Upper lobe of right lung (tissue), 1 donor: Measurements from ENCODE around the gene ARAP1. TPM values are rescaled to one million over a fixed set of nuclear protein-coding genes. Genes with fewer than 3 reads are reported as not detected.

ENCODE experiments used
- ATAC-seq: fragments of 200-7000 bp; cut with Tn5 transposase; one replicate; pipeline ENCODE4 v1.9.1; 2020; ENCODE audit warnings: mild to moderate bottlenecking, moderate library complexity
- DNase-seq: peaks from one replicate; pipeline ENCODE4 v3.0.0-alpha.2; 2020
- H3K27ac ChIP-seq: fragments of 200-600 bp; one replicate; pipeline ENCODE4 v1.8.0; 2022
- H3K27me3 ChIP-seq: fragments of 200-600 bp; one replicate; pipeline ENCODE4 v1.8.0; 2022; ENCODE audit warnings: mild to moderate bottlenecking
- H3K36me3 ChIP-seq: fragments of 200-600 bp; one replicate; pipeline ENCODE4 v1.8.0; 2022
- H3K4me1 ChIP-seq: fragments of 200-600 bp; one replicate; pipeline ENCODE4 v1.8.0; 2022
- H3K4me3 ChIP-seq: fragments of 200-600 bp; one replicate; pipeline ENCODE4 v1.8.0; 2022; ENCODE audit warnings: mild to moderate bottlenecking
- H3K9me3 ChIP-seq: fragments of 200-600 bp; one replicate; pipeline ENCODE4 v1.8.0; 2022
- CTCF ChIP-seq: fragments of 200-600 bp; IDR thresholded peaks from one replicate; pipeline ENCODE4 v1.8.0; 2022; ENCODE audit warnings: antibody characterized with exemption
- intact Hi-C: fragments of 100-400 bp; cut with DNase I; formaldehyde crosslinking; loops from one replicate; pipeline ENCODE4 v1.11.0; 2022
- total RNA-seq: library from RNA; stranded (reverse); fragmentation: NEBNext Ultra II Directional; extraction: Animal tissue kit (Norgen Biotek cat#: 25700); gene quantifications from one replicate; pipeline ENCODE4 v1.2.1, GENCODE V29; 2021
- donor health status: DM: no; HTN: yes; CAD: no; lungs with severe emphysema.

The ARAP1 gene
- total RNA-seq, 1 donor from 2014 or later, result 226 TPM

GRCh38 chr11:72723508-72723907, 28.7 kb downstream of the ARAP1 start:
- no peak for DNase-seq
- peak; percentile 1 for ATAC-seq
- Histone ChIP-seq H3K9me3 (no peaks in the 10 kb centered on the region), H3K27ac (peak overlapping the region; percentile 91), H3K36me3 (peaks cover 13% of the 10 kb centered on the region), H3K4me3 (no peak overlapping the region), H3K4me1 (peaks cover 60% of the 10 kb centered on the region), H3K27me3 (no peaks in the 10 kb centered on the region)
- intact Hi-C loops, result loop anchor here (10.0 kb wide), 1 partner anchor 451 kb away; no protein-coding TSS in a partner anchor
- TF ChIP-seq CTCF, result no peak

- peaks cover 22% of the 10 kb centered on the region for H3K36me3 ChIP-seq
- H3K4me3 ChIP-seq, result peak overlapping the region; percentile 78
- no peaks in the 10 kb centered on the region for H3K9me3 ChIP-seq
- DNase-seq, result peak; percentile 92
- H3K4me1 ChIP-seq, result peaks cover 65% of the 10 kb centered on the region
- peak overlapping the region; percentile 91 for H3K27ac ChIP-seq
- ATAC-seq, result peak; percentile 79
- intact Hi-C loops, result loop anchor here (10.0 kb wide), 1 partner anchor 453 kb away; no protein-coding TSS in a partner anchor
- TF ChIP-seq CTCF, result no peak
- H3K27me3 ChIP-seq, result no peaks in the 10 kb centered on the region
These were observed 30.0 kb downstream of the ARAP1 start for GRCh38 chr11:72722050-72722748.

- ATAC-seq (peak; percentile 31), DNase-seq (peak; percentile 79)
These were observed 30.5 kb downstream of the ARAP1 start for GRCh38 chr11:72721689-72722049.

GRCh38 chr11:72721276-72721675, 30.9 kb downstream of the ARAP1 start:
- peaks cover 28% of the 10 kb centered on the region for H3K36me3 ChIP-seq
- H3K27me3 ChIP-seq, result no peaks in the 10 kb centered on the region
- H3K4me3 ChIP-seq, result peak overlapping the region; percentile 78
- TF ChIP-seq CTCF, result no peak
- peak overlapping the region; percentile 91 for H3K27ac ChIP-seq
- intact Hi-C loops, result loop anchor here (10.0 kb wide), 1 partner anchor 454 kb away; no protein-coding TSS in a partner anchor
- H3K4me1 ChIP-seq, result peaks cover 67% of the 10 kb centered on the region
- ATAC-seq (no peak), DNase-seq (no peak)
- H3K9me3 ChIP-seq, result no peaks in the 10 kb centered on the region

More at GRCh38 chr11:72721689-72722049, 30.5 kb downstream of the ARAP1 start:
- H3K9me3 ChIP-seq, result no peaks in the 10 kb centered on the region
- peak overlapping the region; percentile 91 for H3K27ac ChIP-seq
- no peak for TF ChIP-seq CTCF
- H3K27me3 ChIP-seq, result no peaks in the 10 kb centered on the region
- peak overlapping the region; percentile 78 for H3K4me3 ChIP-seq
- intact Hi-C loops, result loop anchor here (10.0 kb wide), 1 partner anchor 453 kb away; no protein-coding TSS in a partner anchor
- H3K4me1 ChIP-seq, result peaks cover 65% of the 10 kb centered on the region
- peaks cover 27% of the 10 kb centered on the region for H3K36me3 ChIP-seq

DNA sequence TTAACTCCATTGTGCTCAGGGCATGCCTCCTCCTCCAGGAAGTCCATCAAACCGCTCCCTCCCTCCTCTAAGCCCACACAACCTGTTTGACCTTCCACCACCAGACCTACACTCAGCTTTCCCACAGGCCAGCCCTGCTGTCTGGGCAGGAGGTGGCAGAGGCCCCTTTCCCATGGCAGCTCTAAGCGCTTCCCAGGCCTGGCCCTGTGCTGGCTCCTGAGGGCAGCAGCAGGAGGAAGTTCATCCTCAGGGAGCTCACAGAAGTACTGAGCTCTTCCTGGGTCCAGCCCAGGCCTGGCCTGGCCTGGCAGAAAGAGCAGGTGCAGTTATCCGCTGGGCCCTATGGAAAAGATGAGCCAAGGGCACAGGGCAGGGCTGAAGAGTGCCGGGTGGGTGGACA, 31.4 kb downstream of the ARAP1 start:
- Histone ChIP-seq H3K4me3 (peak overlapping the region; percentile 78), H3K9me3 (no peaks in the 10 kb centered on the region), H3K27me3 (no peaks in the 10 kb centered on the region), H3K4me1 (peaks cover 68% of the 10 kb centered on the region), H3K27ac (peak overlapping the region; percentile 91), H3K36me3 (peaks cover 23% of the 10 kb centered on the region)
- TF ChIP-seq CTCF, result no peak
- ATAC-seq (no peak), DNase-seq (peak; percentile 68)
- intact Hi-C loops, result loop anchor here (10.0 kb wide), 1 partner anchor 454 kb away; no protein-coding TSS in a partner anchor
